Trophoblast cell (in vitro differentiated cells and primary cell): ENCODE data around the gene ZNF608.

Experiments
- DNase-seq, 2 donors: peaks; one replicate each; pipeline ENCODE4 v3.0.0-alpha.2; 2016
- H2AFZ ChIP-seq: 2 replicates; pipeline ENCODE4 v1.6.1; 2013; ENCODE audit warnings: low read length, moderate library complexity, mild to moderate bottlenecking; ENCODE audit not compliant: insufficient read depth, poor library complexity
- H2AK5ac ChIP-seq: 2 replicates; pipeline ENCODE4 v1.6.1; 2013; ENCODE audit warnings: mild to moderate bottlenecking, low read length
- H2BK120ac ChIP-seq: 2 replicates; pipeline ENCODE4 v1.6.1; 2013; ENCODE audit warnings: low read length, mild to moderate bottlenecking, moderate library complexity; ENCODE audit not compliant: insufficient read depth, poor library complexity
- H2BK12ac ChIP-seq: 2 replicates; pipeline ENCODE4 v1.6.1; 2013; ENCODE audit warnings: mild to moderate bottlenecking, low read length, moderate library complexity
- H2BK5ac ChIP-seq: 2 replicates; pipeline ENCODE4 v1.6.1; 2013; ENCODE audit warnings: low read length, low read depth, moderate library complexity, mild to moderate bottlenecking; ENCODE audit not compliant: poor library complexity
- H3K14ac ChIP-seq: 2 replicates; pipeline ENCODE4 v1.6.1; 2013; ENCODE audit warnings: mild to moderate bottlenecking, low read length
- H3K18ac ChIP-seq: 2 replicates; pipeline ENCODE4 v1.6.1; 2013; ENCODE audit warnings: mild to moderate bottlenecking, low read length
- H3K23ac ChIP-seq: 2 replicates; pipeline ENCODE4 v1.6.1; 2013; ENCODE audit warnings: low read length
- H3K27ac ChIP-seq: 2 replicates; pipeline ENCODE4 v1.5.1; 2013; ENCODE audit warnings: low read depth, mild to moderate bottlenecking, inconsistent platforms, low read length, moderate library complexity
- H3K27me3 ChIP-seq: 2 replicates; pipeline ENCODE4 v1.6.1; 2013; ENCODE audit warnings: inconsistent platforms, mild to moderate bottlenecking, low read length, moderate library complexity; ENCODE audit not compliant: insufficient read depth
- H3K36me3 ChIP-seq, 2 experiments: 1 replicate in 1 of 2; 2 replicates in 1 of 2; pipeline ENCODE4 v1.6.1; 2013; ENCODE audit warnings: low read length in 2 of 2, mild to moderate bottlenecking in 2 of 2, moderate library complexity in 1 of 2; ENCODE audit not compliant: insufficient read depth in 2 of 2, control insufficient read depth in 1 of 2
- H3K4ac ChIP-seq: 2 replicates; pipeline ENCODE4 v1.6.1; 2013; ENCODE audit warnings: low read depth, mild to moderate bottlenecking, low read length, moderate library complexity
- H3K4me1 ChIP-seq, 2 experiments: 1 replicate in 1 of 2; 2 replicates in 1 of 2; pipeline ENCODE4 v1.6.1; 2013; ENCODE audit warnings: low read length in 2 of 2, mild to moderate bottlenecking in 2 of 2, moderate library complexity in 1 of 2; ENCODE audit not compliant: insufficient read depth in 2 of 2, control insufficient read depth in 1 of 2
- H3K4me2 ChIP-seq: 2 replicates; pipeline ENCODE4 v1.6.1; 2013; ENCODE audit warnings: inconsistent platforms, mild to moderate bottlenecking, low read length, moderate library complexity
- H3K4me3 ChIP-seq: 2 replicates; pipeline ENCODE4 v1.5.1; 2013; ENCODE audit warnings: mild to moderate bottlenecking, low read depth, low read length, inconsistent platforms
- H3K79me1 ChIP-seq: one replicate; pipeline ENCODE4 v1.6.1; 2013; ENCODE audit warnings: low read length
- H3K79me2 ChIP-seq: 2 replicates; pipeline ENCODE4 v1.6.1; 2013; ENCODE audit warnings: low read length, mild to moderate bottlenecking; ENCODE audit not compliant: control insufficient read depth, insufficient read depth, poor library complexity
- H3K9ac ChIP-seq: 2 replicates; pipeline ENCODE4 v1.6.1; 2013; ENCODE audit warnings: mild to moderate bottlenecking, low read length
- H3K9me3 ChIP-seq: 2 replicates; pipeline ENCODE4 v1.6.1; 2013; ENCODE audit warnings: low read depth, mild to moderate bottlenecking, control low read depth, inconsistent platforms, low read length; ENCODE audit not compliant: insufficient read depth
- H4K12ac ChIP-seq: 2 replicates; pipeline ENCODE4 v1.6.1; 2013; ENCODE audit warnings: low read depth, mild to moderate bottlenecking, low read length, moderate library complexity
- H4K8ac ChIP-seq: 2 replicates; pipeline ENCODE4 v1.6.1; 2013; ENCODE audit warnings: low read depth, mild to moderate bottlenecking, low read length, moderate library complexity
- H4K91ac ChIP-seq: one replicate; pipeline ENCODE4 v1.6.1; 2013; ENCODE audit warnings: low read depth, mild to moderate bottlenecking, low read length, moderate library complexity
- WGBS: extraction: QIAGEN DNeasy Blood & Tissue Kit; methylation state at CpG from one replicate; pipeline ENCODE4 v1.1.7; 2013; ENCODE audit warnings: missing lambda C conversion rate; ENCODE audit not compliant: insufficient read length, insufficient coverage; ENCODE audit errors: extremely low coverage; 5-methylcytosine and 5-hydroxymethylcytosine counted together

The ZNF608 gene

GRCh38 chr5:124704594-124705284, 41.7 kb downstream of the ZNF608 start:
- H3K4me3 ChIP-seq: no peak overlapping the region

GRCh38 chr5:124703995-124704394, 42.4 kb downstream of the ZNF608 start:
- H2BK120ac ChIP-seq: no peak overlapping the region
- no peak overlapping the region for H4K8ac ChIP-seq
- H3K79me2 ChIP-seq: no peaks in the 10 kb centered on the region
- no peak overlapping the region for H3K4me3 ChIP-seq
- no peaks in the 10 kb centered on the region for H3K36me3 ChIP-seq
- H3K23ac ChIP-seq: no peak overlapping the region
- H3K79me1 ChIP-seq: no peaks in the 10 kb centered on the region
- DNase-seq: no peak
- no CpG with 5 or more reads among the region's 4 CpGs for WGBS
- no peak overlapping the region for H2BK5ac ChIP-seq
- H4K12ac ChIP-seq: no peak overlapping the region
- H3K9me3 ChIP-seq: no peaks in the 10 kb centered on the region
- H3K18ac ChIP-seq: peak overlapping the region; percentile 75
- H2BK12ac ChIP-seq: peak overlapping the region; percentile 53
- no peak overlapping the region for H3K4ac ChIP-seq
- no peaks in the 10 kb centered on the region for H3K27me3 ChIP-seq
- H4K91ac ChIP-seq: no peak overlapping the region
- no peak overlapping the region for H3K4me2 ChIP-seq
- H3K9ac ChIP-seq: no peak overlapping the region
- H3K27ac ChIP-seq: no peak overlapping the region
- H3K14ac ChIP-seq: no peak overlapping the region
- H2AK5ac ChIP-seq: no peak overlapping the region
- peaks cover 12 to 17% of the 10 kb centered on the region in 2 experiments for H3K4me1 ChIP-seq
- no peak overlapping the region for H2AFZ ChIP-seq

More at GRCh38 chr5:124704594-124705284, 41.7 kb downstream of the ZNF608 start:
- no peaks in the 10 kb centered on the region for H3K9me3 ChIP-seq
- H3K14ac ChIP-seq: no peak overlapping the region
- no peaks in the 10 kb centered on the region for H3K36me3 ChIP-seq
- no peak overlapping the region for H4K12ac ChIP-seq
- no peak overlapping the region for H3K9ac ChIP-seq
- no peak overlapping the region for H3K18ac ChIP-seq
- H3K4ac ChIP-seq: no peak overlapping the region
- no peaks in the 10 kb centered on the region for H3K79me2 ChIP-seq
- H3K23ac ChIP-seq: no peak overlapping the region
- DNase-seq: no peak
- no CpG with 5 or more reads among the region's 6 CpGs for WGBS
- H3K4me2 ChIP-seq: no peak overlapping the region
- H2BK12ac ChIP-seq: no peak overlapping the region
- H4K8ac ChIP-seq: no peak overlapping the region
- no peaks in the 10 kb centered on the region for H3K79me1 ChIP-seq
- H3K4me1 ChIP-seq: peaks cover 12 to 21% of the 10 kb centered on the region in 2 experiments
- no peaks in the 10 kb centered on the region for H3K27me3 ChIP-seq
- H2BK5ac ChIP-seq: no peak overlapping the region
- no peak overlapping the region for H2AFZ ChIP-seq
- H2BK120ac ChIP-seq: no peak overlapping the region
- no peak overlapping the region for H4K91ac ChIP-seq
- H2AK5ac ChIP-seq: no peak overlapping the region
- H3K27ac ChIP-seq: no peak overlapping the region

- Histone ChIP-seq H3K23ac (no peak overlapping the region), H3K79me1 (no peaks in the 10 kb centered on the region), H3K36me3 (no peaks in the 10 kb centered on the region), H2AFZ (no peak overlapping the region), H3K27ac (no peak overlapping the region), H3K18ac (no peak overlapping the region), H3K9ac (no peak overlapping the region), H2BK120ac (no peak overlapping the region), H3K4me3 (no peak overlapping the region), H3K4me1 (peaks cover 9 to 17% of the 10 kb centered on the region in 2 experiments), H2AK5ac (no peak overlapping the region), H4K91ac (no peak overlapping the region), H2BK12ac (no peak overlapping the region), H4K12ac (no peak overlapping the region), H3K79me2 (no peaks in the 10 kb centered on the region), H3K9me3 (no peaks in the 10 kb centered on the region), H3K4ac (no peak overlapping the region), H2BK5ac (no peak overlapping the region), H4K8ac (no peak overlapping the region), H3K14ac (no peak overlapping the region), H3K4me2 (no peak overlapping the region), H3K27me3 (no peaks in the 10 kb centered on the region)
- WGBS: no CpG with 5 or more reads among the region's 2 CpGs
- DNase-seq: no peak
Measured at GRCh38 chr5:124702525-124702924, 43.9 kb downstream of the ZNF608 start.

- H3K79me2 ChIP-seq: no peaks in the 10 kb centered on the region
- no CpG with 5 or more reads among the region's 6 CpGs for WGBS
- no peak overlapping the region for H3K4me2 ChIP-seq
- no peak overlapping the region for H2AK5ac ChIP-seq
- no peak overlapping the region for H3K27ac ChIP-seq
- H3K9me3 ChIP-seq: no peaks in the 10 kb centered on the region
- no peak overlapping the region for H2BK120ac ChIP-seq
- no peak overlapping the region for H2BK5ac ChIP-seq
- H3K23ac ChIP-seq: no peak overlapping the region
- H3K14ac ChIP-seq: no peak overlapping the region
- DNase-seq: no peak
- no peak overlapping the region for H4K8ac ChIP-seq
- no peak overlapping the region for H2AFZ ChIP-seq
- no peaks in the 10 kb centered on the region for H3K79me1 ChIP-seq
- H3K4ac ChIP-seq: no peak overlapping the region
- H3K9ac ChIP-seq: no peak overlapping the region
- H3K4me3 ChIP-seq: no peak overlapping the region
- H4K91ac ChIP-seq: no peak overlapping the region
- H2BK12ac ChIP-seq: no peak overlapping the region
- no peak overlapping the region for H3K18ac ChIP-seq
- H3K27me3 ChIP-seq: no peaks in the 10 kb centered on the region
- H3K4me1 ChIP-seq: peaks cover 5 to 13% of the 10 kb centered on the region in 2 experiments
- H3K36me3 ChIP-seq: no peaks in the 10 kb centered on the region
- H4K12ac ChIP-seq: no peak overlapping the region
Measured at GRCh38 chr5:124701873-124702425, 44.5 kb downstream of the ZNF608 start.
